ENCODE measurements around the gene EHMT1. TPM values are rescaled to one million over a fixed set of nuclear protein-coding genes. Genes with fewer than 3 reads are reported as not detected.

The EHMT1 gene
- polyA plus RNA-seq, 3 donors = 10.1 to 46.5 (median 15.0) TPM

DNA sequence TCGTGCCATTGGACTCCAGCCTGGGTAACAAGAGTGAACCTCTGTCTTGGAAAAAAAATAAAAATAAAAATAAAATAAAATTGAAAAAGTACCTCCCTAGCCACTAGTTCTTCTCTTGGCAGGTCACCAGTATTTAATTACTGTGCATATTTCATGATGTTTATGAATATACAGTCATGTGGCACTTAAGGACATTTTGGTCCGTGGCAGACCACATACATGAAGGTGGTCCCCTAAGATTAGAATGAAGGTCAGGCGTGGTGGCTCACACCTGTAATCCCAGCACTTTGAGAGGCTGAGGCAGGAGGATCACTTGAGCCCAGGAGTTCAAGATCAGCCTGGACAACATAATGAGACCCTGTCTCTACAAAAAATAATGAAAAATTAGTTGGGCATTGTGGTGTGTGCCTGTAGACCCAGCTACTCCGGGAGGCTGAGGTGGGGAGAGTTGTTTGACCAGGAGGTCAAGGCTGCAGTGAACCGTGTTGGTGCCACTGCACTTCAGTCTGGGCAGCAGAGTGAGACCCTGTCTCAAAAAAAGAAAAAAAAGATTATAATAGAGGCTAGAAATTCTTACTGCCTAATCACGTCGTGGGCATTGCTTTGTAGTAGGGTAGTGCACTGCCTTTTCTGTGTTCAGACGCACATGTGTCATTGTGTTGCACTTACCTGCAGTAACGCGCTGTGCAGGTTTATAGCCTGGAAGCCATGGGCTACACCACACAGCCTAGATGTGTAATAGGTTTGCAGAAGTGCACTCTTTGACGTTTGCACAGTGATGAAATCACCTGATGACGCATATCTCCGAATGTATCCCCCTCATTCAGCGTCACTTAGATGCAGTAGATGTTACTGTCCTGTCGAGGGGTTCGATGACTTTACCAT, 12.8 kb downstream of the EHMT1 start:
- Histone ChIP-seq H3K4me2 (replicated peaks; ENCODE audit: extremely low read depth, low read length, poor library complexity, severe bottlenecking) (no peak overlapping the region), H2AFZ (ENCODE audit: insufficient read depth, low read depth, low read length, poor library complexity, severe bottlenecking) (no peak overlapping the region), H3K27ac (ENCODE audit: low read depth in 1 of 2, low read length in 2 of 2) (peak overlapping the region in 1 of 2 donors; percentile 74), H4K20me1 (ENCODE audit: insufficient read depth, low read length) (peaks cover 90% of the 10 kb centered on the region), H3K27me3 (ENCODE audit: control insufficient read depth in 2 of 2, insufficient read depth in 2 of 2, low read length in 2 of 2) (no peaks in the 10 kb centered on the region), H3K9me3 (replicated peaks in 1 of 2; ENCODE audit: control insufficient read depth in 1 of 2, insufficient read depth in 1 of 2, low read length in 2 of 2) (no peaks in the 10 kb centered on the region), H3K9ac (ENCODE audit: insufficient read depth, low read length, poor library complexity, severe bottlenecking) (no peak overlapping the region), H3K36me3 (replicated peaks in 1 of 2; ENCODE audit: control insufficient read depth in 1 of 2, insufficient read depth in 2 of 2, low read length in 2 of 2) (no peaks in the 10 kb centered on the region), H3K4me3 (replicated peaks in 1 of 3; ENCODE audit: low read depth in 2 of 3, low read length in 3 of 3) (no peak overlapping the region), H3K79me2 (ENCODE audit: insufficient read depth, low read length) (peaks cover 97% of the 10 kb centered on the region), H3K4me1 (ENCODE audit: control insufficient read depth in 1 of 2, insufficient read depth in 2 of 2, low read length in 2 of 2) (peaks cover 39 to 56% of the 10 kb centered on the region in 2 donors)
- DNase-seq = peak; percentile 48 to 67 (median 53)
- TF ChIP-seq, protein P1, sequence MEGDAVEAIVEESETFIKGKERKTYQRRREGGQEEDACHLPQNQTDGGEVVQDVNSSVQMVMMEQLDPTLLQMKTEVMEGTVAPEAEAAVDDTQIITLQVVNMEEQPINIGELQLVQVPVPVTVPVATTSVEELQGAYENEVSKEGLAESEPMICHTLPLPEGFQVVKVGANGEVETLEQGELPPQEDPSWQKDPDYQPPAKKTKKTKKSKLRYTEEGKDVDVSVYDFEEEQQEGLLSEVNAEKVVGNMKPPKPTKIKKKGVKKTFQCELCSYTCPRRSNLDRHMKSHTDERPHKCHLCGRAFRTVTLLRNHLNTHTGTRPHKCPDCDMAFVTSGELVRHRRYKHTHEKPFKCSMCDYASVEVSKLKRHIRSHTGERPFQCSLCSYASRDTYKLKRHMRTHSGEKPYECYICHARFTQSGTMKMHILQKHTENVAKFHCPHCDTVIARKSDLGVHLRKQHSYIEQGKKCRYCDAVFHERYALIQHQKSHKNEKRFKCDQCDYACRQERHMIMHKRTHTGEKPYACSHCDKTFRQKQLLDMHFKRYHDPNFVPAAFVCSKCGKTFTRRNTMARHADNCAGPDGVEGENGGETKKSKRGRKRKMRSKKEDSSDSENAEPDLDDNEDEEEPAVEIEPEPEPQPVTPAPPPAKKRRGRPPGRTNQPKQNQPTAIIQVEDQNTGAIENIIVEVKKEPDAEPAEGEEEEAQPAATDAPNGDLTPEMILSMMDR (IDR thresholded peaks at IDR 0.05) = no peak
- peaks cover 0 to 2% (median 0%) of the 10 kb centered on the region in 3 donors for H3K27me3 Mint-ChIP-seq (ENCODE audit: low read depth in 3 of 3)
- whole genome bisulfite sequencing (ENCODE audit: insufficient coverage) = 86% methylated on average over 6 of the region's 16 CpGs
- peak overlapping the region in 6 of 7 donors; percentile 40 to 87 (median 74) for H3K27ac Mint-ChIP-seq
- peaks cover 10 to 14% of the 10 kb centered on the region in 2 donors for H3K36me3 Mint-ChIP-seq
- peaks cover 49% of the 10 kb centered on the region for H3K4me1 Mint-ChIP-seq
- no peak overlapping the region for H3K4me3 Mint-ChIP-seq
- intact Hi-C loops (cut with micrococcal nuclease) = no loop called here
- no peaks in the 10 kb centered on the region for H3K9me3 Mint-ChIP-seq

DNA sequence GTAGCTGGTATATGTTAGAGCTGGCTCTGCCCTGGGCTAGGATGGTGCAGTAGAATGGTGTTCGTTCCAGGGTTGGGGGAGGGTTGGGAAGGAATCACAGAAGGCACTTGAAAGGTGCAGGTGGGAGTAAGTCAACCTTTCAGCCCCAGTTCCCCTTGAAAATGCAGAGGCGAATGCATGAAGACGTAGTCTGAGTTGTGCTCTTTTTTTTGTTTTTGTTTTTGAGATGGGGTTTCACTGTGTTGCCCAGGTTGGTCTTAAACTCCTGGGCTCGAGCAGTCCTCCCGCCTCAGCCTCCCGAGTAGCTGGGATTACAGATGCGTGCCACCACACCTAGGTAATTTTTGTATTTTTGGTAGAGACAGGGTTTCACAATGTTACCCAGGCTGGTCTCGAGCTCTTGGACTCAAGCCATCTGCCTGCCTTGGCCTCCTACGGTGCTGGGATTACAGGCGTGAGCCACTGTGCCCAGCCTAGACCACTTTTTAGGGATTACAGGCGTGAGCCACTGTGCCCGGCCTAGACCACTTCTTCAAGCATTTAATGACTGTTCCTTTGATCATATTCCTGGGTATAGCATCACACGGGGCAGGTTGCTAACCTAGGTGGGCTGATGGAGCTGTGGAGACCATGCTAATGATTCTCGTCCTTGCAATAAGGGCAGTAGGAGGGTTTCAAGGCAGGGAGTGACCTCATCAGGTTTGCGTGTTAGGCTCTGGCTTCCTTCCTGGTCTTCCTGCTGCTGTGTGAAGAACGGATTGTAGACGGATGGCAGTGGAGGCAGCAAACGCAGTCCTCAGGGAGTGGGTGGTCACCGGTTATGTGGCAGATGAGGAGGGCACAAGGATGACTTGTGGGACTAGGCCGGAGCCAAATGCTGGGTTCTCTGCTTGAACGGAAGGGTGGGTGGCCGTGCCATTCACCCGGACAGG, 13.7 kb downstream of the EHMT1 start:
- Mint-ChIP-seq H3K4me1 (peaks cover 48% of the 10 kb centered on the region), H3K36me3 (peaks cover 10 to 14% of the 10 kb centered on the region in 2 donors), H3K27me3 (ENCODE audit: low read depth in 3 of 3) (peaks cover 0 to 2% (median 0%) of the 10 kb centered on the region in 3 donors), H3K4me3 (no peak overlapping the region), H3K27ac (peak overlapping the region; percentile 48 to 87 (median 75)), H3K9me3 (no peaks in the 10 kb centered on the region)
- H3K4me3 ChIP-seq (replicated peaks in 1 of 3; ENCODE audit: low read depth in 2 of 3, low read length in 3 of 3) = no peak overlapping the region
- no peak for DNase-seq
- WGBS (ENCODE audit: insufficient coverage) = 55% methylated on average over 21 of the region's 23 CpGs
- H3K36me3 ChIP-seq (replicated peaks in 1 of 2; ENCODE audit: control insufficient read depth in 1 of 2, insufficient read depth in 2 of 2, low read length in 2 of 2) = no peaks in the 10 kb centered on the region
- H2AFZ ChIP-seq (ENCODE audit: insufficient read depth, low read depth, low read length, poor library complexity, severe bottlenecking) = no peak overlapping the region
- H3K27ac ChIP-seq (ENCODE audit: low read depth in 1 of 2, low read length in 2 of 2) = peak overlapping the region in 1 of 2 donors; percentile 74
- no peaks in the 10 kb centered on the region for H3K9me3 ChIP-seq (replicated peaks in 1 of 2; ENCODE audit: control insufficient read depth in 1 of 2, insufficient read depth in 1 of 2, low read length in 2 of 2)
- TF ChIP-seq, protein P1 (IDR thresholded peaks at IDR 0.05) = no peak
- H3K9ac ChIP-seq (ENCODE audit: insufficient read depth, low read length, poor library complexity, severe bottlenecking) = no peak overlapping the region
- H3K27me3 ChIP-seq (ENCODE audit: control insufficient read depth in 2 of 2, insufficient read depth in 2 of 2, low read length in 2 of 2) = no peaks in the 10 kb centered on the region
- intact Hi-C loops (cut with micrococcal nuclease) = no loop called here
- H4K20me1 ChIP-seq (ENCODE audit: insufficient read depth, low read length) = peaks cover 83% of the 10 kb centered on the region
- H3K79me2 ChIP-seq (ENCODE audit: insufficient read depth, low read length) = peaks cover 95% of the 10 kb centered on the region
- H3K4me1 ChIP-seq (ENCODE audit: control insufficient read depth in 1 of 2, insufficient read depth in 2 of 2, low read length in 2 of 2) = peaks cover 39 to 53% of the 10 kb centered on the region in 2 donors
- H3K4me2 ChIP-seq (replicated peaks; ENCODE audit: extremely low read depth, low read length, poor library complexity, severe bottlenecking) = no peak overlapping the region
